GM23338 (cell line): ENCODE measurements around the gene SNCA. TPM values are rescaled to one million over a fixed set of nuclear protein-coding genes. Genes with fewer than 3 reads are reported as not detected.

Experiments used
- ATAC-seq: fragments of 200-7000 bp; cut with Tn5 transposase; 3 replicates; pipeline ENCODE4 v1.9.1; 2020
- DNase-seq: peaks from one replicate; pipeline ENCODE4 v3.0.0-alpha.2; 2015; ENCODE audit warnings: low spot score
- H2AFZ ChIP-seq: fragments of 200-600 bp; sonication (generic); 2 replicates; pipeline ENCODE4 v1.8.0; 2016; ENCODE audit warnings: antibody characterized with exemption, mild to moderate bottlenecking, moderate library complexity
- H3F3A ChIP-seq: fragments of 200-600 bp; sonication (generic); replicated peaks from 2 replicates; pipeline ENCODE4 v1.8.0; 2017; ENCODE audit warnings: antibody characterized with exemption, mixed run types, low read depth
- H3K27ac ChIP-seq: fragments of 200-600 bp; sonication (generic); 2 replicates; pipeline ENCODE4 v1.6.1; 2016; ENCODE audit warnings: low read depth
- H3K27me3 ChIP-seq: fragments of 200-600 bp; sonication (generic); 2 replicates; pipeline ENCODE4 v1.8.0; 2016; ENCODE audit warnings: mild to moderate bottlenecking, mixed run types, moderate library complexity; ENCODE audit not compliant: insufficient read depth
- H3K36me3 ChIP-seq: fragments of 200-600 bp; sonication (generic); 2 replicates; pipeline ENCODE4 v1.8.0; 2016; ENCODE audit warnings: mild to moderate bottlenecking; ENCODE audit not compliant: insufficient read depth
- H3K4me1 ChIP-seq: fragments of 200-600 bp; sonication (generic); 2 replicates; pipeline ENCODE4 v1.8.0; 2016; ENCODE audit warnings: mild to moderate bottlenecking, moderate library complexity; ENCODE audit not compliant: insufficient read depth
- H3K4me2 ChIP-seq: fragments of 200-600 bp; sonication (generic); 2 replicates; pipeline ENCODE4 v1.7.1; 2017; ENCODE audit warnings: mixed run types
- H3K4me3 ChIP-seq: fragments of 200-600 bp; sonication (generic); 2 replicates; pipeline ENCODE4 v1.6.1; 2016; ENCODE audit warnings: mixed run types
- H3K79me2 ChIP-seq: fragments of 200-600 bp; sonication (generic); replicated peaks from 2 replicates; pipeline ENCODE4 v1.8.0; 2017; ENCODE audit warnings: mild to moderate bottlenecking; ENCODE audit not compliant: insufficient read depth
- H3K9me2 ChIP-seq: fragments of 200-600 bp; sonication (generic); 2 replicates; pipeline ENCODE4 v1.8.0; 2017; ENCODE audit not compliant: insufficient read depth
- H4K20me1 ChIP-seq: fragments of 200-600 bp; sonication (generic); replicated peaks from 2 replicates; pipeline ENCODE4 v1.8.0; 2017; ENCODE audit warnings: mild to moderate bottlenecking; ENCODE audit not compliant: insufficient read depth
- H3K27ac Mint-ChIP-seq: 2 replicates; pipeline ENCODE4 v1.8.0; 2020; ENCODE audit warnings: inconsistent platforms, mild to moderate bottlenecking, moderate library complexity, mixed read lengths
- H3K27me3 Mint-ChIP-seq: 3 replicates; pipeline ENCODE4 v1.8.0; 2022; ENCODE audit warnings: low read depth, mild to moderate bottlenecking, moderate library complexity, mixed read lengths, inconsistent platforms; ENCODE audit not compliant: insufficient read depth, poor library complexity
- H3K36me3 Mint-ChIP-seq: 3 replicates; pipeline ENCODE4 v1.8.0; 2021; ENCODE audit warnings: low read depth, mild to moderate bottlenecking, inconsistent platforms, moderate library complexity, mixed read lengths
- H3K4me1 Mint-ChIP-seq: 3 replicates; pipeline ENCODE4 v1.8.0; 2020; ENCODE audit warnings: mild to moderate bottlenecking, inconsistent platforms, mixed read lengths
- H3K4me3 Mint-ChIP-seq: 3 replicates; pipeline ENCODE4 v1.8.0; 2021; ENCODE audit warnings: moderate library complexity, mild to moderate bottlenecking, inconsistent platforms, mixed read lengths
- H3K9me3 Mint-ChIP-seq: 3 replicates; pipeline ENCODE4 v1.8.0; 2020; ENCODE audit warnings: moderate library complexity, mild to moderate bottlenecking, inconsistent platforms, mixed read lengths
- CREB1 ChIP-seq: fragments of 250-450 bp; sonication (Bioruptor Pico); IDR thresholded peaks from 2 replicates; pipeline ENCODE4 v1.5.0; 2020; ENCODE audit warnings: low read depth, mild to moderate bottlenecking, moderate library complexity
- CTCF ChIP-seq, 2 experiments: fragments of 200-600 bp in 1 of 2; sonication (generic) in 1 of 2; conservative IDR thresholded peaks; 2 replicates each; pipeline versions ENCODE4 v1.5.1 to v1.6.1; 2016 to 2017; ENCODE audit warnings: antibody characterized with exemption in 2 of 2, low read depth in 2 of 2, mild to moderate bottlenecking in 2 of 2, moderate library complexity in 1 of 2
- ETS1 ChIP-seq: IDR thresholded peaks from 2 replicates; pipeline ENCODE4 v1.6.1; 2016; ENCODE audit warnings: antibody characterized with exemption
- EZH2 ChIP-seq: fragments of 200-600 bp; sonication (generic); IDR thresholded peaks from one replicate; pipeline ENCODE4 v1.8.0; 2017; ENCODE audit warnings: antibody characterized with exemption, mild to moderate bottlenecking, low read depth; ENCODE audit not compliant: unreplicated experiment
- EZH2phosphoT487 ChIP-seq: fragments of 200-600 bp; sonication (generic); IDR thresholded peaks from one replicate; pipeline ENCODE4 v1.8.1; 2018; ENCODE audit warnings: antibody characterized with exemption; ENCODE audit not compliant: unreplicated experiment
- JUNB ChIP-seq: IDR thresholded peaks from one replicate; pipeline ENCODE4 v1.6.1; 2016; ENCODE audit warnings: antibody characterized with exemption; ENCODE audit not compliant: unreplicated experiment
- NANOG ChIP-seq: IDR thresholded peaks from 2 replicates; pipeline ENCODE4 v1.6.1; 2016; ENCODE audit warnings: antibody characterized with exemption, borderline replicate concordance
- POLR2AphosphoS5 ChIP-seq: IDR thresholded peaks from 2 replicates; pipeline ENCODE4 v1.6.1; 2016; ENCODE audit warnings: antibody characterized with exemption, low read depth
- STAT1 ChIP-seq: IDR thresholded peaks from one replicate; pipeline ENCODE4 v1.6.1; 2016; ENCODE audit warnings: antibody characterized with exemption; ENCODE audit not compliant: unreplicated experiment
- ZNF114 ChIP-seq: fragments of 250-450 bp; sonication (Bioruptor Pico); IDR thresholded peaks from 2 replicates; pipeline ENCODE4 v1.5.0; 2020; ENCODE audit warnings: mild to moderate bottlenecking, moderate library complexity
- ZNF331 ChIP-seq: fragments of 250-450 bp; sonication (Bioruptor Pico); IDR thresholded peaks from 2 replicates; pipeline ENCODE4 v1.5.0; 2020; ENCODE audit warnings: low read depth, mild to moderate bottlenecking, moderate library complexity
- ZNF462 ChIP-seq: fragments of 250-450 bp; sonication (Bioruptor Pico); IDR thresholded peaks from 2 replicates; pipeline ENCODE4 v1.5.0; 2020; ENCODE audit warnings: mild to moderate bottlenecking, moderate library complexity
- polyA plus RNA-seq: library from polyadenylated mRNA; unstranded; fragments of >200 nt; fragmentation: Nextera tagmentation; extraction: Ambion mirVana; gene quantifications from 2 replicates; pipeline ENCODE4 v1.2.1, GENCODE V29; 2016
- total RNA-seq: library from RNA; depleted of rRNA; stranded (reverse); fragments of >200 nt; shearing (Covaris generic); gene quantifications from 2 replicates; pipeline ENCODE4 v1.2.3, GENCODE V29; 2014
- TF ChIP-seq, protein P1 (sequence below): IDR thresholded peaks from one replicate; pipeline ENCODE4 v1.6.1; 2018; ENCODE audit warnings: antibody characterized with exemption; ENCODE audit not compliant: unreplicated experiment

Gene SNCA
- total and polyA plus RNA-seq, 2 experiments from 2014 or later: 15.6 to 31.1 TPM

- H3K36me3 Mint-ChIP-seq: no peaks in the 10 kb centered on the region
- Histone ChIP-seq H3K9me2 (no peaks in the 10 kb centered on the region), H3K4me3 (no peak overlapping the region), H3F3A (no peaks in the 10 kb centered on the region), H2AFZ (no peak overlapping the region), H4K20me1 (no peaks in the 10 kb centered on the region), H3K4me1 (no peaks in the 10 kb centered on the region), H3K4me2 (no peak overlapping the region), H3K79me2 (no peaks in the 10 kb centered on the region), H3K27me3 (no peaks in the 10 kb centered on the region), H3K27ac (no peak overlapping the region), H3K36me3 (no peaks in the 10 kb centered on the region)
- no peaks in the 10 kb centered on the region for H3K27me3 Mint-ChIP-seq
- ATAC-seq (no peak), DNase-seq (no peak)
- H3K27ac Mint-ChIP-seq: no peak overlapping the region
- H3K4me3 Mint-ChIP-seq: no peak overlapping the region
- no peaks in the 10 kb centered on the region for H3K9me3 Mint-ChIP-seq
- no peaks in the 10 kb centered on the region for H3K4me1 Mint-ChIP-seq
- TF ChIP-seq, protein P1, sequence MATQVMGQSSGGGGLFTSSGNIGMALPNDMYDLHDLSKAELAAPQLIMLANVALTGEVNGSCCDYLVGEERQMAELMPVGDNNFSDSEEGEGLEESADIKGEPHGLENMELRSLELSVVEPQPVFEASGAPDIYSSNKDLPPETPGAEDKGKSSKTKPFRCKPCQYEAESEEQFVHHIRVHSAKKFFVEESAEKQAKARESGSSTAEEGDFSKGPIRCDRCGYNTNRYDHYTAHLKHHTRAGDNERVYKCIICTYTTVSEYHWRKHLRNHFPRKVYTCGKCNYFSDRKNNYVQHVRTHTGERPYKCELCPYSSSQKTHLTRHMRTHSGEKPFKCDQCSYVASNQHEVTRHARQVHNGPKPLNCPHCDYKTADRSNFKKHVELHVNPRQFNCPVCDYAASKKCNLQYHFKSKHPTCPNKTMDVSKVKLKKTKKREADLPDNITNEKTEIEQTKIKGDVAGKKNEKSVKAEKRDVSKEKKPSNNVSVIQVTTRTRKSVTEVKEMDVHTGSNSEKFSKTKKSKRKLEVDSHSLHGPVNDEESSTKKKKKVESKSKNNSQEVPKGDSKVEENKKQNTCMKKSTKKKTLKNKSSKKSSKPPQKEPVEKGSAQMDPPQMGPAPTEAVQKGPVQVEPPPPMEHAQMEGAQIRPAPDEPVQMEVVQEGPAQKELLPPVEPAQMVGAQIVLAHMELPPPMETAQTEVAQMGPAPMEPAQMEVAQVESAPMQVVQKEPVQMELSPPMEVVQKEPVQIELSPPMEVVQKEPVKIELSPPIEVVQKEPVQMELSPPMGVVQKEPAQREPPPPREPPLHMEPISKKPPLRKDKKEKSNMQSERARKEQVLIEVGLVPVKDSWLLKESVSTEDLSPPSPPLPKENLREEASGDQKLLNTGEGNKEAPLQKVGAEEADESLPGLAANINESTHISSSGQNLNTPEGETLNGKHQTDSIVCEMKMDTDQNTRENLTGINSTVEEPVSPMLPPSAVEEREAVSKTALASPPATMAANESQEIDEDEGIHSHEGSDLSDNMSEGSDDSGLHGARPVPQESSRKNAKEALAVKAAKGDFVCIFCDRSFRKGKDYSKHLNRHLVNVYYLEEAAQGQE: no peak
- TF ChIP-seq JUNB: no peak
- no peak for TF ChIP-seq ETS1
- no peak for TF ChIP-seq ZNF331 (CRISPR knock-in tag)
- no peak for TF ChIP-seq NANOG
- no peak for TF ChIP-seq ZNF462 (CRISPR knock-in tag)
- no peak for TF ChIP-seq EZH2phosphoT487
- no peak for TF ChIP-seq POLR2AphosphoS5
- TF ChIP-seq EZH2: no peak
- no peak for TF ChIP-seq STAT1
- TF ChIP-seq CTCF (conservative IDR thresholded peaks at IDR 0.05; ENCODE audit: low read depth in 2 of 2): no peak
- no peak for TF ChIP-seq CREB1 (CRISPR knock-in tag)
- TF ChIP-seq ZNF114 (CRISPR knock-in tag): no peak
Measured at GRCh38 chr4:89762311-89762710, 74.7 kb downstream of the SNCA start.
